Measurements from ENCODE around the gene CSPG5.

- TF ChIP-seq CTCF (IDR thresholded peaks at IDR 0.05) (no peak), ZFX (IDR thresholded peaks at IDR 0.05; ENCODE audit: borderline replicate concordance) (no peak)
These were observed 42.3 kb downstream of the CSPG5 start for GRCh38 chr3:47536221-47536891.
